CD4-positive, alpha-beta T cell (primary cell): Measurements from ENCODE around the gene TPRG1L. TPM values are rescaled to one million over a fixed set of nuclear protein-coding genes. Genes with fewer than 3 reads are reported as not detected.
A peak's percentile ranks its signal among the peaks of the same experiment; 100 is the strongest.

ENCODE experiments used
- ATAC-seq: fragments of 200-7000 bp; cut with Tn5 transposase; one replicate; pipeline ENCODE4 v1.10.0; 2022; ENCODE audit warnings: mild to moderate bottlenecking; ENCODE audit not compliant: poor library complexity
- CTCF ChIA-PET: fragments of 350-600 bp; sonication (Branson Sonifier 250); formaldehyde crosslinking; loops from one replicate; lab custom pipeline; 2021; ENCODE audit warnings: antibody characterized with exemption, inconsistent platforms; lab: Charles Lee
- POLR2A ChIA-PET: fragments of 350-600 bp; sonication (Branson Sonifier 250); formaldehyde crosslinking; loops from one replicate; lab custom pipeline; 2021; ENCODE audit warnings: antibody characterized with exemption, inconsistent platforms; lab: Charles Lee
- DNase-seq, 14 experiments: peaks; one replicate each; pipeline ENCODE4 v3.0.0-alpha.2; 2013 to 2020; ENCODE audit warnings: mixed read lengths in 2 of 14
- H3K27ac ChIP-seq, 2 donors: one replicate each; pipeline versions ENCODE4 v1.5.1 to v1.7.0; 2013; ENCODE audit warnings: low read length in 2 of 2, low read depth in 1 of 2, mild to moderate bottlenecking in 1 of 2
- H3K27me3 ChIP-seq, 2 experiments: 1 replicate in 1 of 2; 2 replicates in 1 of 2; pipeline versions ENCODE4 v1.6.1 to v1.7.0; 2013; ENCODE audit warnings: low read length in 2 of 2, control low read depth in 1 of 2, mild to moderate bottlenecking in 1 of 2, moderate library complexity in 1 of 2; ENCODE audit not compliant: insufficient read depth in 2 of 2, control insufficient read depth in 1 of 2
- H3K36me3 ChIP-seq: one replicate; pipeline ENCODE4 v1.6.1; 2013; ENCODE audit warnings: low read length, control low read depth; ENCODE audit not compliant: insufficient read depth
- H3K4me1 ChIP-seq: one replicate; pipeline ENCODE4 v1.6.1; 2013; ENCODE audit warnings: low read length, control low read depth; ENCODE audit not compliant: insufficient read depth
- H3K4me3 ChIP-seq: one replicate; pipeline ENCODE4 v1.5.1; 2013; ENCODE audit warnings: mild to moderate bottlenecking, low read length, moderate library complexity
- H3K9me3 ChIP-seq, 2 experiments: 1 replicate in 1 of 2; 2 replicates in 1 of 2; pipeline versions ENCODE4 v1.6.1 to v1.7.0; 2013; ENCODE audit warnings: low read length in 2 of 2, mild to moderate bottlenecking in 2 of 2, control low read depth in 1 of 2, moderate library complexity in 1 of 2; ENCODE audit not compliant: control insufficient read depth in 1 of 2, insufficient read depth in 1 of 2
- H3K27ac Mint-ChIP-seq: one replicate; pipeline ENCODE4 v1.8.0; 2020; ENCODE audit warnings: mixed read lengths
- H3K27me3 Mint-ChIP-seq: one replicate; pipeline ENCODE4 v1.8.0; 2021; ENCODE audit warnings: mixed read lengths
- H3K36me3 Mint-ChIP-seq: one replicate; pipeline ENCODE4 v1.8.0; 2021; ENCODE audit warnings: low read depth, mixed read lengths
- H3K4me1 Mint-ChIP-seq: one replicate; pipeline ENCODE4 v1.8.0; 2021; ENCODE audit warnings: low read depth, mixed read lengths
- H3K4me3 Mint-ChIP-seq: one replicate; pipeline ENCODE4 v1.8.0; 2020; ENCODE audit warnings: mild to moderate bottlenecking, mixed read lengths
- H3K9me3 Mint-ChIP-seq: one replicate; pipeline ENCODE4 v1.8.0; 2020; ENCODE audit warnings: mixed read lengths
- intact Hi-C, 2 experiments: fragments of 100-400 bp; cut with DNase I in 1 of 2; cut with micrococcal nuclease in 1 of 2; formaldehyde crosslinking; loops; one replicate each; pipeline versions ENCODE4 v1.15.1 to v1.9.0; 2023 to 2025; cut with DNase I, micrococcal nuclease
- total RNA-seq, 174 experiments: library from RNA in 2 of 174; stranded (reverse) in 2 of 174; gene quantifications; one replicate each; pipeline ENCODE4 v1.2.3 and lab custom pipeline; 2021 to 2026
- TF ChIP-seq, protein P1 (sequence below): fragments of 200-600 bp; IDR thresholded peaks from one replicate; pipeline ENCODE4 v1.8.0; 2022; ENCODE audit warnings: antibody characterized with exemption, mild to moderate bottlenecking

TPRG1L gene
- total RNA-seq, 2 experiments from 2014 or later = 46.5 to 48.3 TPM

DNA sequence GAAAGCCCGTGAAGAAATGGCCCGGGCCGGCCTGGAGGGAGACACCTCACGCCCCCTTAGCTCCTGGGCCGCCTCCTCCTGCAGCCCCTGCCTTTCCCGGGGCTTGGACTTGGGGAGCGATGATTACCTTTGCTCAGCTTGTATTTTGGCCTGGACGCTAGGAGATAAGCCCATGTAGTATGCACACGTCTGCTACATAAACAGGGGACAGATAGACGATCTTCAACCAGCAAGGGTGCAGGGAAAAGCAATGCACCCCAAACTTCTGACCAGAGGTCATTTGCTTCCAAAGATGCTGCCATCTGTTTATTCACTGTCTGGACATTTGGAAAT, 28.4 kb downstream of the TPRG1L start:
- DNase-seq = no peak
- Histone ChIP-seq H3K4me3 (no peak overlapping the region), H3K27me3 (peaks cover 36 to 51% of the 10 kb centered on the region in 2 experiments), H3K4me1 (peaks cover 36% of the 10 kb centered on the region), H3K27ac (no peak overlapping the region), H3K9me3 (peaks cover 0 to 22% of the 10 kb centered on the region in 2 experiments), H3K36me3 (no peaks in the 10 kb centered on the region)
- CTCF ChIA-PET = no interaction called here
- H3K27ac Mint-ChIP-seq = no peak overlapping the region
- peaks cover 30% of the 10 kb centered on the region for H3K4me1 Mint-ChIP-seq
- intact Hi-C loops = no loop called here
- peaks cover 64% of the 10 kb centered on the region for H3K27me3 Mint-ChIP-seq
- POLR2A ChIA-PET = no interaction called here
- no peaks in the 10 kb centered on the region for H3K9me3 Mint-ChIP-seq
- H3K4me3 Mint-ChIP-seq = peak overlapping the region; percentile 37
- ATAC-seq = no peak
- TF ChIP-seq, protein P1, sequence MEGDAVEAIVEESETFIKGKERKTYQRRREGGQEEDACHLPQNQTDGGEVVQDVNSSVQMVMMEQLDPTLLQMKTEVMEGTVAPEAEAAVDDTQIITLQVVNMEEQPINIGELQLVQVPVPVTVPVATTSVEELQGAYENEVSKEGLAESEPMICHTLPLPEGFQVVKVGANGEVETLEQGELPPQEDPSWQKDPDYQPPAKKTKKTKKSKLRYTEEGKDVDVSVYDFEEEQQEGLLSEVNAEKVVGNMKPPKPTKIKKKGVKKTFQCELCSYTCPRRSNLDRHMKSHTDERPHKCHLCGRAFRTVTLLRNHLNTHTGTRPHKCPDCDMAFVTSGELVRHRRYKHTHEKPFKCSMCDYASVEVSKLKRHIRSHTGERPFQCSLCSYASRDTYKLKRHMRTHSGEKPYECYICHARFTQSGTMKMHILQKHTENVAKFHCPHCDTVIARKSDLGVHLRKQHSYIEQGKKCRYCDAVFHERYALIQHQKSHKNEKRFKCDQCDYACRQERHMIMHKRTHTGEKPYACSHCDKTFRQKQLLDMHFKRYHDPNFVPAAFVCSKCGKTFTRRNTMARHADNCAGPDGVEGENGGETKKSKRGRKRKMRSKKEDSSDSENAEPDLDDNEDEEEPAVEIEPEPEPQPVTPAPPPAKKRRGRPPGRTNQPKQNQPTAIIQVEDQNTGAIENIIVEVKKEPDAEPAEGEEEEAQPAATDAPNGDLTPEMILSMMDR = no peak
- peaks cover 3% of the 10 kb centered on the region for H3K36me3 Mint-ChIP-seq

DNA sequence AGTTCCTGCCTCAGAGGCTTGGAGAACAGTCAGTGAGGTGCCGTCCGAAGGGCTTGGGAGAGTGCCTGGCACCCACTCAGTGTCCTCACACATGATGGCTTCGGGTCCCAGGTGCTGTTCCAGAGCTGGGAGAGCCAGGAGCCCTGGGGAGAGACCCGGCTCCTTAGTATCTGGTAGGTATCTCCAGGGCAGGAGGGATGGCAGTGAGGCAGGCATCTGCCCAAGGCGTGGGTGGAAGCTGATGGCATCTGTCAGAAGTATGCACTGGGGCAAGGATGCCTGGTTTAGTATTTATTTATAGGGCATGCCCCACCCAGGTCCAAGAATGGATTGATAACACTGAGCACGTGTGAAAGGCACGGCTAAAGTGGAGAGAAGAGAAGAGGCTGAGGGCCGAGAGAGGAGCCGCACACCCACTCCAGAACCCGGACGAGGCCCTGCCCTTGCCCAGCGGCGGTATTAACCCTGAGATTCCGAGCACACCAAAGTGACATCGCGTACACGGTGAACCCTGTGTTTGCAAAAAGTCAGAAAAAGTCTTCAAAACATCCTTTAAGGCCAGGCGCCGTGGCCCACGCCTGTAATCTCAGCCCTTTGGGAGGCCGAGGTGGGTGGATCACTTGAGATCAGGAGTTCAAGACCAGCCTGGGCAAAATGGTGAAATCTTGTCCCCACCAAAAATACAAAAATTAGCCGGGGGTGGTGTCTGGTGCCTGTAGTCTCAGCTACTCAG, 29.9 kb downstream of the TPRG1L start:
- ChIA-PET POLR2A (no interaction called here), CTCF (no interaction called here)
- Mint-ChIP-seq H3K4me1 (peaks cover 18% of the 10 kb centered on the region), H3K27ac (no peak overlapping the region), H3K4me3 (no peak overlapping the region), H3K36me3 (no peaks in the 10 kb centered on the region), H3K27me3 (peaks cover 73% of the 10 kb centered on the region), H3K9me3 (no peaks in the 10 kb centered on the region)
- DNase-seq (no peak), ATAC-seq (no peak)
- intact Hi-C loops = no loop called here
- H3K36me3 ChIP-seq = no peaks in the 10 kb centered on the region
- no peak overlapping the region for H3K4me3 ChIP-seq
- peaks cover 24% of the 10 kb centered on the region for H3K4me1 ChIP-seq
- no peak overlapping the region for H3K27ac ChIP-seq
- TF ChIP-seq, protein P1 = no peak
- peaks cover 40 to 51% of the 10 kb centered on the region in 2 experiments for H3K27me3 ChIP-seq
- peaks cover 0 to 22% of the 10 kb centered on the region in 2 experiments for H3K9me3 ChIP-seq

DNA sequence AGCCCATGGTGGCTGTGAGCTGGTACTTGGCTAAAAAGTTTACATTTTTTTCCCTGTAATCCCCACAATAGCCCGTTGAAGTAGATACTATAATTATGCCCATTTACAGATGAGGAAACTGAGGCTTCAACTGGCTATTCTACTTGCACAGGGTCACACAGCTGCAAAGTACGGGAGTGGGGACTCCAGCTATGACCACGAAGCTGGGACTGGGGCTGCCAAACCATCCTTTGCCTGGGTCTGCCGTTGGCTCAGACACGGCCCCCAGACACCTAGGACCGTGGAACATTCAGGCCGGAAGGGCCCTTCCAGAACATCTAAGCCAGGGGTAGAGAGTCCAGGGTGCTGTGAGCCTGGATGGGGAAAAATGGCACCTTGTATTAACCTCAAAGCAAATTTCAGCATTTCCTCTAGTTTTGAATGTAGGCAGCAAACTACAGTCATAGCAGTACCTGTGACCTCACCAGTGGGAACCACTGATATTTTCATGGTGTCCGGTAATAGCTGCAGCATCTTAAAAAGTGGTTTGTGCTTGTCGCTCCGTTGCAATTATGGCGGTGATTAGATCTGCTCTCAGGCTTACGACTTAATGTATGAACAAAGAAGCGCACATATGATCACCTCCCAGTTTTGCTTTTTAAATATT, 31.8 kb downstream of the TPRG1L start:
- Mint-ChIP-seq H3K27me3 (peaks cover 57% of the 10 kb centered on the region), H3K27ac (no peak overlapping the region), H3K4me1 (peaks cover 5% of the 10 kb centered on the region), H3K4me3 (no peak overlapping the region), H3K9me3 (no peaks in the 10 kb centered on the region), H3K36me3 (no peaks in the 10 kb centered on the region)
- Histone ChIP-seq H3K27ac (no peak overlapping the region), H3K9me3 (peaks cover 0 to 10% of the 10 kb centered on the region in 2 experiments), H3K27me3 (peaks cover 28 to 39% of the 10 kb centered on the region in 2 experiments), H3K4me1 (peaks cover 9% of the 10 kb centered on the region), H3K4me3 (no peak overlapping the region), H3K36me3 (no peaks in the 10 kb centered on the region)
- ATAC-seq (no peak), DNase-seq (no peak)
- intact Hi-C loops = no loop called here
- TF ChIP-seq, protein P1 = no peak
- CTCF ChIA-PET = interaction anchor here (1.3 kb wide), 1 partner anchor 38 kb away, joined by 4 read pairs; no protein-coding TSS in a partner anchor
- POLR2A ChIA-PET = no interaction called here
